ENCODE measurements around the gene HLA-DRA.
A peak's percentile ranks its signal among the peaks of the same experiment; 100 is the strongest.

DNA sequence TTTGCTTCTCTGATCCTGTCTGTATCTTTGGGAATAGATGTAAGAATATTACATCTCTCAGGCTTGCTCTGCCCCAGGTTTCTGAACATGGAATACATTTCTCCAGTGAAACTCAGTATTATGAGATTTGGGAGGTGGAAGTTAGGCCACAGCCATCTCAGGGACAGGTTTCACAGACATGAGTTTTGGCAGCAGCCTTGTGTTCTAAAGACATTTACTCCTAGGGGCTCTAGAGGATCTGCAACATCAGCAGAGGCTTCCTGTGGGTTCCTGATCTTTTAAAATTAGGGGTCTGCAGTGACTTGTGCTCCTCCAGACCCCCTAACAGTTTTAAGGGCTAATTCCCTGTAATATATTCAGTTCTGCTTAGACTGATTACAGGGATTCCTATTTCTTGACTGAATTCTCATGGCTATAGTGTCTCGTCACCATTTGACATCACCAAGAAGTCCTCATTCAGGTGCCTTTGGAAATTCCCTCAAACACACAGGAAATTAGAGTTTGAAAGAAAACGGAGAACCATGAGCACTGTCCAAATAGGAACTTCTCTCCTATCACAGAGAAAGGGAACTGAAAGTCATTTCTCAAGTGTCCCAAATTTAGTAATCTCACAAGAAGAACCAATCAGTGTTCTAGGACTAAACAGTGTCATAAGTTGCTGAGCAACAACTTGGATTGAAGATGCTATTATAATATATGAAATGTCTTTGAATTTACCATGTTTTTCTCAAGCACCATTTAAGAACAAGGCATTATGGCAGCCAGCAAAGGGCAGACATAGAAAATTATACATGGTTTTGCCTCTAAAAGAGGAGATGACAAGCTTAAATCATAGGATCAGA lies 2.5 kb upstream of the HLA-DRA start:
- TF ChIP-seq, protein P1, sequence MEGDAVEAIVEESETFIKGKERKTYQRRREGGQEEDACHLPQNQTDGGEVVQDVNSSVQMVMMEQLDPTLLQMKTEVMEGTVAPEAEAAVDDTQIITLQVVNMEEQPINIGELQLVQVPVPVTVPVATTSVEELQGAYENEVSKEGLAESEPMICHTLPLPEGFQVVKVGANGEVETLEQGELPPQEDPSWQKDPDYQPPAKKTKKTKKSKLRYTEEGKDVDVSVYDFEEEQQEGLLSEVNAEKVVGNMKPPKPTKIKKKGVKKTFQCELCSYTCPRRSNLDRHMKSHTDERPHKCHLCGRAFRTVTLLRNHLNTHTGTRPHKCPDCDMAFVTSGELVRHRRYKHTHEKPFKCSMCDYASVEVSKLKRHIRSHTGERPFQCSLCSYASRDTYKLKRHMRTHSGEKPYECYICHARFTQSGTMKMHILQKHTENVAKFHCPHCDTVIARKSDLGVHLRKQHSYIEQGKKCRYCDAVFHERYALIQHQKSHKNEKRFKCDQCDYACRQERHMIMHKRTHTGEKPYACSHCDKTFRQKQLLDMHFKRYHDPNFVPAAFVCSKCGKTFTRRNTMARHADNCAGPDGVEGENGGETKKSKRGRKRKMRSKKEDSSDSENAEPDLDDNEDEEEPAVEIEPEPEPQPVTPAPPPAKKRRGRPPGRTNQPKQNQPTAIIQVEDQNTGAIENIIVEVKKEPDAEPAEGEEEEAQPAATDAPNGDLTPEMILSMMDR (IDR thresholded peaks at IDR 0.05): no peak
- TF ChIP-seq POLR2A (IDR thresholded peaks at IDR 0.05) (no peak), POLR2AphosphoS5 (IDR thresholded peaks at IDR 0.05) (peak in 1 of 4 donors; percentile 40), EP300 (IDR thresholded peaks at IDR 0.05) (no peak)

All from sigmoid colon (tissue), 4 donors.